ENCODE measurements around the gene FBXO47. TPM values are rescaled to one million over a fixed set of nuclear protein-coding genes. Genes with fewer than 3 reads are reported as not detected.

Gene FBXO47
- total and polyA plus RNA-seq, 2 of the 4 experiments (the other 2 are of a cell fraction): under 0.01 TPM; not detected in 1

DNA sequence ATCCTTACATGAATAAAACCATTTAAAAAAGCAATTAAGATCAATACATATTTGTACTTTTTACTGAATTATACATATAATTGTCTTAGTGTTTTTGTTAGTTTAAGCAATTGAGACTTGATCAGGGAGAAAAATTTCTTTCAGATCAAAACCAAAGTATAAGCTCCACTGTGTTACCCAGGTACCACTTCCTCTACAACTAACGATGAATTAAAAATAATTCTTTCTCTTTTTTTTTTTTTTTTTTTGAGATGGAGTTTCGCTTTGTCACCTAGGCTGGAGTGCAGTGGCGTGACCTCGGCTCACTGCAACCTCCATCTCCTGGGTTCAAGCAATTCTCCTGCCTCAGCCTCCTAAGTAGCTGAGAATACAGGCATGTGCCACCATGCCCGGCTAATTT, 6.8 kb downstream of the FBXO47 start:
- no peak overlapping the region for H2AK5ac ChIP-seq (ENCODE audit: low read depth, low read length)
- no peak overlapping the region for H4K5ac ChIP-seq (ENCODE audit: low read depth, low read length)
- 0 out of 4 replicates have a peak, but pooled peaks cover 0 to 2% of the 10 kb centered on the region in 2 experiments for H3K79me1 ChIP-seq (ENCODE audit: low read depth in 1 of 2, low read length in 2 of 2)
- no peak overlapping the region; the same call in 1 of the 2 replicates for H3K18ac ChIP-seq (ENCODE audit: low read depth, low read length)
- no peak overlapping the region for H2AK9ac ChIP-seq (replicated peaks; ENCODE audit: low read depth, low read length, poor library complexity)
- peak overlapping the region; percentile 92 for H2BK5ac ChIP-seq (ENCODE audit: low read depth, low read length, poor library complexity, severe bottlenecking)
- no TSS peak for BruUV-seq (replicated peaks)
- no peak for TF ChIP-seq FOS (IDR thresholded peaks at IDR 0.05; ENCODE audit: low read depth, low read length)
- TF ChIP-seq MXI1 (IDR thresholded peaks at IDR 0.05; ENCODE audit: borderline replicate concordance, low read depth, low read length): no peak
- TF ChIP-seq RCOR1 (IDR thresholded peaks at IDR 0.05; ENCODE audit: insufficient replicate concordance, low read length): no peak
- TF ChIP-seq MAZ (IDR thresholded peaks at IDR 0.05; ENCODE audit: borderline replicate concordance, low read depth, low read length): no peak
- TF ChIP-seq MAFK (IDR thresholded peaks at IDR 0.05; ENCODE audit: low read depth, low read length): no peak
- no peak for TF ChIP-seq CHD1 (IDR thresholded peaks at IDR 0.05; ENCODE audit: low read depth, low read length)
- TF ChIP-seq RFX5 (IDR thresholded peaks at IDR 0.05; ENCODE audit: low read depth, low read length): no peak
- no peak for TF ChIP-seq USF2 (IDR thresholded peaks at IDR 0.05; ENCODE audit: low read depth, low read length)
- no peak for TF ChIP-seq ELK1 (IDR thresholded peaks at IDR 0.05; ENCODE audit: borderline replicate concordance, low read depth, low read length)
- no peak for TF ChIP-seq SMC3 (IDR thresholded peaks at IDR 0.05; ENCODE audit: low read depth, low read length)
- TF ChIP-seq NFE2L2 (IDR thresholded peaks at IDR 0.05; ENCODE audit: low read depth, low read length): no peak
- H3K4me2 ChIP-seq (ENCODE audit: low read depth, low read length): no peak overlapping the region
- H3K4me3 ChIP-seq (ENCODE audit: insufficient read depth, low read depth, low read length): no peak overlapping the region
- in situ Hi-C loops (cut with MboI; ENCODE audit: low sequenced_read_pairs) (no loop called here), intact Hi-C loops (cut with micrococcal nuclease) (no loop called here), dilution Hi-C loops (cut with HindIII; ENCODE audit: low sequenced_read_pairs, unreplicated experiment) (no loop called here)
- no peaks in the 10 kb centered on the region for H4K20me1 ChIP-seq (ENCODE audit: insufficient read depth, low read length)
- no peak overlapping the region for H3K23ac ChIP-seq (ENCODE audit: low read depth, low read length)
- H2BK120ac ChIP-seq (ENCODE audit: low read depth, low read length): peak overlapping the region; percentile 97
- peak overlapping the region in 1 of 2 experiments; percentile 46; a peak in 2 of 4 replicates for H4K8ac ChIP-seq (ENCODE audit: low read depth in 2 of 2, low read length in 2 of 2)
- no peak overlapping the region for H3K9ac ChIP-seq (ENCODE audit: low read depth, low read length)
- CTCF ChIA-PET: no interaction called here
- no peaks in the 10 kb centered on the region for H3K9me3 ChIP-seq (ENCODE audit: control insufficient read depth, insufficient read depth, low read length)
- DNase-seq (no peak), ATAC-seq (ENCODE audit: low read depth) (no peak)
- H4K91ac ChIP-seq (ENCODE audit: insufficient read depth, low read depth, low read length): 0 out of 2 replicates have a peak overlapping the region, but pooled peaks have one; percentile 81
- peak overlapping the region; percentile 86; the same call in 1 of the 2 replicates for H3K14ac ChIP-seq (replicated peaks; ENCODE audit: low read depth, low read length)
- H3K4ac ChIP-seq (ENCODE audit: low read depth, low read length): no peak overlapping the region; the same call in 1 of the 2 replicates
- peak overlapping the region; percentile 75; the same call in 2 of the 3 replicates for H2BK15ac ChIP-seq (ENCODE audit: low read depth, low read length)
- H3K4me1 ChIP-seq (ENCODE audit: control insufficient read depth, insufficient read depth, low read length): peaks cover 8% of the 10 kb centered on the region
- no peak overlapping the region for H3K56ac ChIP-seq (ENCODE audit: extremely low read depth, insufficient read depth, low read length)
- H2BK20ac ChIP-seq (ENCODE audit: low read depth, low read length): peak overlapping the region; percentile 96; the same call in 1 of the 2 replicates
- no peak overlapping the region for H3K27ac ChIP-seq (ENCODE audit: insufficient read depth, low read length)
- H3K36me3 ChIP-seq (ENCODE audit: control insufficient read depth, insufficient read depth, low read length): no peaks in the 10 kb centered on the region
- peaks cover 3% of the 10 kb centered on the region; the same call in 1 of the 2 replicates for H3K9me1 ChIP-seq (ENCODE audit: insufficient read depth, low read length)
- POLR2A ChIA-PET (ENCODE audit: unreplicated experiment): no interaction called here
- no peaks in the 10 kb centered on the region for H3K27me3 ChIP-seq (ENCODE audit: control insufficient read depth, insufficient read depth, low read length)
- WGBS, 2 experiments (ENCODE audit: extremely low coverage in 2 of 2, insufficient read length in 1 of 2): no CpG with 5 or more reads among the region's 5 CpGs
- H2AFZ ChIP-seq (replicated peaks; ENCODE audit: low read length, poor library complexity): no peak overlapping the region
